CD14-positive monocyte (primary cell): ENCODE data around the gene COL13A1. TPM values are rescaled to one million over a fixed set of nuclear protein-coding genes. Genes with fewer than 3 reads are reported as not detected.

ENCODE experiments used
- DNase-seq, 3 donors: peaks; one replicate each; pipeline ENCODE4 v3.0.0-alpha.2; 2011 to 2022
- H2AFZ ChIP-seq: 2 replicates; pipeline ENCODE4 v1.6.0; 2012; ENCODE audit warnings: mild to moderate bottlenecking, low read depth, low read length, inconsistent platforms; ENCODE audit not compliant: insufficient read depth, poor library complexity, severe bottlenecking
- H3K27ac ChIP-seq, 2 donors: 1 replicate in 1 of 2; 2 replicates in 1 of 2; pipeline ENCODE4 v1.5.1; 2012 to 2013; ENCODE audit warnings: low read length in 2 of 2, control low read depth in 1 of 2, inconsistent platforms in 1 of 2, low read depth in 1 of 2, mild to moderate bottlenecking in 1 of 2
- H3K27me3 ChIP-seq, 2 donors: one replicate each; pipeline versions ENCODE4 v1.6.0 to v1.6.1; 2011 to 2013; ENCODE audit warnings: low read length in 2 of 2; ENCODE audit not compliant: control insufficient read depth in 2 of 2, insufficient read depth in 2 of 2
- H3K36me3 ChIP-seq, 2 donors: replicated peaks in 1 of 2; 1 replicate in 1 of 2; 2 replicates in 1 of 2; pipeline versions ENCODE4 v1.5.1 to v1.6.1; 2012 to 2013; ENCODE audit warnings: low read length in 2 of 2, control low read depth in 1 of 2, inconsistent platforms in 1 of 2, mild to moderate bottlenecking in 1 of 2; ENCODE audit not compliant: insufficient read depth in 2 of 2, control insufficient read depth in 1 of 2
- H3K4me1 ChIP-seq, 2 donors: 1 replicate in 1 of 2; 2 replicates in 1 of 2; pipeline versions ENCODE4 v1.5.1 to v1.6.1; 2012 to 2013; ENCODE audit warnings: low read length in 2 of 2, control low read depth in 1 of 2, inconsistent platforms in 1 of 2, mild to moderate bottlenecking in 1 of 2, moderate library complexity in 1 of 2; ENCODE audit not compliant: insufficient read depth in 2 of 2, control insufficient read depth in 1 of 2
- H3K4me2 ChIP-seq: replicated peaks from 2 replicates; pipeline ENCODE3; 2012; ENCODE audit warnings: low read length, moderate library complexity, mild to moderate bottlenecking; ENCODE audit not compliant: poor library complexity, severe bottlenecking; ENCODE audit errors: extremely low read depth
- H3K4me3 ChIP-seq, 3 experiments: fragments of 200-600 bp in 1 of 3; sonication (generic) in 1 of 3; replicated peaks in 1 of 3; 1 replicate in 2 of 3; 2 replicates in 1 of 3; pipeline ENCODE4 v1.5.1; 2011 to 2013; ENCODE audit warnings: low read length in 3 of 3, mild to moderate bottlenecking in 3 of 3, control low read depth in 2 of 3, low read depth in 2 of 3, inconsistent platforms in 1 of 3, moderate library complexity in 1 of 3
- H3K79me2 ChIP-seq: 2 replicates; pipeline ENCODE4 v1.6.0; 2012; ENCODE audit warnings: mild to moderate bottlenecking, control low read depth, inconsistent platforms, low read length, moderate library complexity; ENCODE audit not compliant: insufficient read depth
- H3K9ac ChIP-seq: 2 replicates; pipeline ENCODE4 v1.6.0; 2017; ENCODE audit warnings: low read length, mild to moderate bottlenecking; ENCODE audit not compliant: insufficient read depth, poor library complexity, severe bottlenecking
- H3K9me3 ChIP-seq, 2 donors: replicated peaks in 1 of 2; 1 replicate in 1 of 2; 2 replicates in 1 of 2; pipeline versions ENCODE4 v1.5.1 to v1.6.1; 2012 to 2013; ENCODE audit warnings: low read length in 2 of 2, control low read depth in 1 of 2; ENCODE audit not compliant: control insufficient read depth in 1 of 2, insufficient read depth in 1 of 2
- H4K20me1 ChIP-seq: 2 replicates; pipeline ENCODE4 v1.6.0; 2012; ENCODE audit warnings: mild to moderate bottlenecking, low read length, control low read depth, moderate library complexity; ENCODE audit not compliant: insufficient read depth
- H3K27ac Mint-ChIP-seq, 7 donors: one replicate each; pipeline ENCODE4 v1.8.0; 2020; ENCODE audit warnings: mild to moderate bottlenecking in 7 of 7, mixed read lengths in 7 of 7, moderate library complexity in 6 of 7, inconsistent platforms in 2 of 7
- H3K27me3 Mint-ChIP-seq, 3 donors: one replicate each; pipeline ENCODE4 v1.8.0; 2021 to 2022; ENCODE audit warnings: low read depth in 3 of 3, mild to moderate bottlenecking in 3 of 3, mixed read lengths in 3 of 3, moderate library complexity in 3 of 3, inconsistent platforms in 1 of 3
- H3K36me3 Mint-ChIP-seq, 2 donors: one replicate each; pipeline ENCODE4 v1.8.0; 2020; ENCODE audit warnings: mixed read lengths in 2 of 2, inconsistent platforms in 1 of 2, mild to moderate bottlenecking in 1 of 2
- H3K4me1 Mint-ChIP-seq: one replicate; pipeline ENCODE4 v1.8.0; 2020; ENCODE audit warnings: mild to moderate bottlenecking, mixed read lengths
- H3K4me3 Mint-ChIP-seq, 2 donors: one replicate each; pipeline ENCODE4 v1.8.0; 2020; ENCODE audit warnings: mild to moderate bottlenecking in 2 of 2, mixed read lengths in 2 of 2, moderate library complexity in 1 of 2
- H3K9me3 Mint-ChIP-seq, 7 donors: one replicate each; pipeline ENCODE4 v1.8.0; 2020 to 2022; ENCODE audit warnings: mixed read lengths in 7 of 7, mild to moderate bottlenecking in 6 of 7, moderate library complexity in 6 of 7, inconsistent platforms in 2 of 7
- CTCF ChIP-seq: fragments of 200-600 bp; IDR thresholded peaks from one replicate; pipeline ENCODE4 v1.8.0; 2022; ENCODE audit warnings: antibody characterized with exemption, mild to moderate bottlenecking
- WGBS: methylation state at CpG from one replicate; pipeline ENCODE4 v1.1.5; 2013; ENCODE audit warnings: missing lambda C conversion rate; ENCODE audit not compliant: insufficient coverage; 5-methylcytosine and 5-hydroxymethylcytosine counted together
- intact Hi-C, 2 donors: fragments of 100-400 bp; cut with micrococcal nuclease; formaldehyde crosslinking; loops; one replicate each; pipeline versions ENCODE4 v1.15.0 to v1.15.1; 2023
- polyA plus RNA-seq, 3 donors: library from polyadenylated mRNA; depleted of rRNA in 1 of 3; unstranded in 2 of 3; stranded (reverse) in 1 of 3; fragments of 300-500 nt in 2 of 3; fragments of >200 nt in 1 of 3; fragmentation: Illumina TruSeq in 2 of 3; gene quantifications; 1 replicate in 2 of 3; 2 replicates in 1 of 3; pipeline ENCODE4 v1.2.3, GENCODE V29; 2012 to 2021

The COL13A1 gene
- polyA plus RNA-seq, 3 donors = not detected

- intact Hi-C loops = no loop called here
- no peak overlapping the region for H3K4me2 ChIP-seq
- H3K36me3 ChIP-seq = no peaks in the 10 kb centered on the region
- DNase-seq = no peak
- H2AFZ ChIP-seq = no peak overlapping the region
- H3K9ac ChIP-seq = no peak overlapping the region
- 92% methylated on average over 4 of the region's 7 CpGs for WGBS
- Mint-ChIP-seq H3K9me3 (peaks cover 0 to 16% (median 0%) of the 10 kb centered on the region in 7 donors), H3K36me3 (no peaks in the 10 kb centered on the region), H3K4me3 (peak overlapping the region in 1 of 2 donors; percentile 68), H3K27me3 (peaks cover 44 to 55% (median 47%) of the 10 kb centered on the region in 3 donors), H3K27ac (peak overlapping the region in 1 of 7 donors; percentile 57), H3K4me1 (peaks cover 9% of the 10 kb centered on the region)
- peaks cover 7 to 18% of the 10 kb centered on the region in 2 donors for H3K4me1 ChIP-seq
- H3K27ac ChIP-seq = no peak overlapping the region
- H3K79me2 ChIP-seq = no peaks in the 10 kb centered on the region
- TF ChIP-seq CTCF = no peak
- H4K20me1 ChIP-seq = no peaks in the 10 kb centered on the region
- peaks cover 40 to 42% of the 10 kb centered on the region in 2 donors for H3K27me3 ChIP-seq
- H3K9me3 ChIP-seq = peaks cover 0 to 16% of the 10 kb centered on the region in 2 donors
- H3K4me3 ChIP-seq = no peak overlapping the region
Measured at GRCh38 chr10:69803809-69804208, 2.1 kb downstream of the COL13A1 start.

- Mint-ChIP-seq H3K4me3 (peak overlapping the region in 1 of 2 donors; percentile 12), H3K36me3 (no peaks in the 10 kb centered on the region), H3K27ac (no peak overlapping the region), H3K9me3 (peaks cover 0 to 16% (median 0%) of the 10 kb centered on the region in 7 donors), H3K4me1 (peaks cover 9% of the 10 kb centered on the region), H3K27me3 (peaks cover 41 to 55% (median 41%) of the 10 kb centered on the region in 3 donors)
- Histone ChIP-seq H3K9me3 (peaks cover 0 to 16% of the 10 kb centered on the region in 2 donors), H3K4me3 (no peak overlapping the region), H2AFZ (no peak overlapping the region), H3K79me2 (no peaks in the 10 kb centered on the region), H3K27ac (no peak overlapping the region), H3K9ac (no peak overlapping the region), H3K27me3 (peaks cover 40 to 42% of the 10 kb centered on the region in 2 donors), H4K20me1 (no peaks in the 10 kb centered on the region), H3K36me3 (no peaks in the 10 kb centered on the region), H3K4me1 (peaks cover 7 to 18% of the 10 kb centered on the region in 2 donors), H3K4me2 (no peak overlapping the region)
- intact Hi-C loops = no loop called here
- DNase-seq = no peak
- no peak for TF ChIP-seq CTCF
- WGBS = 92% methylated on average over 5 of the region's 6 CpGs
Measured at GRCh38 chr10:69804775-69805174, 3.1 kb downstream of the COL13A1 start.
